Body of pancreas (tissue), 4 donors: Measurements from ENCODE around the gene BACE2. TPM values are rescaled to one million over a fixed set of nuclear protein-coding genes. Genes with fewer than 3 reads are reported as not detected.
"Not testable (repeated sequence)": the region's sequence is repeated elsewhere in the genome, so short reads cannot be mapped to it uniquely, and the experiment has no call there.

Experiments used
- ATAC-seq: fragments of 150-250 bp; one replicate; pipeline ENCODE4 v1.9.1; 2016
- DNase-seq, 4 donors: peaks; one replicate each; pipeline ENCODE4 v3.0.0-alpha.2; 2019
- H3K27ac ChIP-seq, 4 donors: fragments of 200-600 bp; sonication (generic); 1 replicate in 3 of 4; 2 replicates in 1 of 4; pipeline versions ENCODE4 v1.5.1 to v1.6.1; 2016 to 2019; ENCODE audit warnings: mild to moderate bottlenecking in 1 of 4, mixed read lengths in 1 of 4, moderate library complexity in 1 of 4
- H3K27me3 ChIP-seq, 2 donors: fragments of 200-600 bp; sonication (generic); one replicate each; pipeline ENCODE4 v1.6.0; 2016; ENCODE audit warnings: mild to moderate bottlenecking in 1 of 2
- H3K36me3 ChIP-seq, 2 donors: fragments of 200-600 bp; sonication (generic); replicated peaks in 1 of 2; 2 replicates each; pipeline ENCODE4 v1.5.1; 2016; ENCODE audit warnings: low read depth in 2 of 2; ENCODE audit not compliant: insufficient read depth in 1 of 2
- H3K4me1 ChIP-seq: fragments of 200-600 bp; sonication (generic); one replicate; pipeline ENCODE4 v1.6.0; 2016
- H3K4me3 ChIP-seq, 2 donors: fragments of 200-600 bp; sonication (generic); 1 replicate in 1 of 2; 2 replicates in 1 of 2; pipeline ENCODE4 v1.5.1; 2016 to 2019
- H3K9me3 ChIP-seq, 3 donors: fragments of 200-600 bp; sonication (generic); 1 replicate in 2 of 3; 2 replicates in 1 of 3; pipeline ENCODE4 v1.5.1; 2016
- POLR2A ChIP-seq, 3 donors: fragments of 450-650 bp; IDR thresholded peaks; one replicate each; pipeline ENCODE4 v1.6.1; 2016; ENCODE audit warnings: antibody characterized with exemption in 3 of 3, mild to moderate bottlenecking in 2 of 3
- whole genome bisulfite sequencing, 2 donors: methylation state at CpG; one replicate each; pipeline ENCODE4 v1.1.5; 2017; 5-methylcytosine and 5-hydroxymethylcytosine counted together
- intact Hi-C: fragments of 100-400 bp; cut with DNase I; formaldehyde crosslinking; loops from one replicate; pipeline ENCODE4 v1.15.1; 2023
- total RNA-seq, 2 donors: library from RNA; depleted of rRNA; stranded (reverse); fragments of >200 nt; gene quantifications; one replicate each; pipeline ENCODE4 v1.1.0, GENCODE V29; 2016
- TF ChIP-seq, protein P1 (sequence below), 7 experiments: fragments of 450-650 bp in 4 of 7; fragments of 200-600 bp in 3 of 7; sonication (generic) in 3 of 7; IDR thresholded peaks; one replicate each; pipeline ENCODE4 v1.5.1; 2016 to 2019; ENCODE audit warnings: antibody characterized with exemption in 7 of 7

BACE2 gene
- total RNA-seq, 2 donors from 2014 or later: 86.4 to 107 TPM

DNA sequence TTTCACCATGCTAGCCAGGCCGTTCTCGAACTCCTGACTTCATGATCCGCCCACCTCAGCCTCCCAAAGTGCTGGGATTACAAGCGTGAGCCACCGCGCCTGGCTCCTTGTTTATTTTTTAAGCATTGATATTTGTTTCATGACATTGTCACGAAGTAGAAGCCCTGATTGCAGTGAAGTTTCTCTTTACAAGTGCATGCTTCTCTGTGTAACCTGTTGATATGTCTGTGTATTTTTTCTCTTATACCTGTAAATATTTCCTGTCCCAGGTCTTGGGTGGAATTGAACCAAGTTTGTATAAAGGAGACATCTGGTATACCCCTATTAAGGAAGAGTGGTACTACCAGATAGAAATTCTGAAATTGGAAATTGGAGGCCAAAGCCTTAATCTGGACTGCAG lies 75.1 kb downstream of the BACE2 start:
- no peak for DNase-seq
- TF ChIP-seq, protein P1, sequence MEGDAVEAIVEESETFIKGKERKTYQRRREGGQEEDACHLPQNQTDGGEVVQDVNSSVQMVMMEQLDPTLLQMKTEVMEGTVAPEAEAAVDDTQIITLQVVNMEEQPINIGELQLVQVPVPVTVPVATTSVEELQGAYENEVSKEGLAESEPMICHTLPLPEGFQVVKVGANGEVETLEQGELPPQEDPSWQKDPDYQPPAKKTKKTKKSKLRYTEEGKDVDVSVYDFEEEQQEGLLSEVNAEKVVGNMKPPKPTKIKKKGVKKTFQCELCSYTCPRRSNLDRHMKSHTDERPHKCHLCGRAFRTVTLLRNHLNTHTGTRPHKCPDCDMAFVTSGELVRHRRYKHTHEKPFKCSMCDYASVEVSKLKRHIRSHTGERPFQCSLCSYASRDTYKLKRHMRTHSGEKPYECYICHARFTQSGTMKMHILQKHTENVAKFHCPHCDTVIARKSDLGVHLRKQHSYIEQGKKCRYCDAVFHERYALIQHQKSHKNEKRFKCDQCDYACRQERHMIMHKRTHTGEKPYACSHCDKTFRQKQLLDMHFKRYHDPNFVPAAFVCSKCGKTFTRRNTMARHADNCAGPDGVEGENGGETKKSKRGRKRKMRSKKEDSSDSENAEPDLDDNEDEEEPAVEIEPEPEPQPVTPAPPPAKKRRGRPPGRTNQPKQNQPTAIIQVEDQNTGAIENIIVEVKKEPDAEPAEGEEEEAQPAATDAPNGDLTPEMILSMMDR (IDR thresholded peaks at IDR 0.05): no peak
- no peak for TF ChIP-seq POLR2A (IDR thresholded peaks at IDR 0.05)
- ATAC-seq: no peak
- Histone ChIP-seq H3K27ac (no peak overlapping the region), H3K9me3 (no peaks in the 10 kb centered on the region), H3K4me1 (peaks cover 16% of the 10 kb centered on the region), H3K36me3 (peaks cover 0 to 2% of the 10 kb centered on the region in 2 donors), H3K27me3 (no peaks in the 10 kb centered on the region), H3K4me3 (no peak overlapping the region)
- intact Hi-C loops: no loop called here
- 93 to 94% methylated on average over 7 of the region's 7 CpGs for WGBS, 2 donors

DNA sequence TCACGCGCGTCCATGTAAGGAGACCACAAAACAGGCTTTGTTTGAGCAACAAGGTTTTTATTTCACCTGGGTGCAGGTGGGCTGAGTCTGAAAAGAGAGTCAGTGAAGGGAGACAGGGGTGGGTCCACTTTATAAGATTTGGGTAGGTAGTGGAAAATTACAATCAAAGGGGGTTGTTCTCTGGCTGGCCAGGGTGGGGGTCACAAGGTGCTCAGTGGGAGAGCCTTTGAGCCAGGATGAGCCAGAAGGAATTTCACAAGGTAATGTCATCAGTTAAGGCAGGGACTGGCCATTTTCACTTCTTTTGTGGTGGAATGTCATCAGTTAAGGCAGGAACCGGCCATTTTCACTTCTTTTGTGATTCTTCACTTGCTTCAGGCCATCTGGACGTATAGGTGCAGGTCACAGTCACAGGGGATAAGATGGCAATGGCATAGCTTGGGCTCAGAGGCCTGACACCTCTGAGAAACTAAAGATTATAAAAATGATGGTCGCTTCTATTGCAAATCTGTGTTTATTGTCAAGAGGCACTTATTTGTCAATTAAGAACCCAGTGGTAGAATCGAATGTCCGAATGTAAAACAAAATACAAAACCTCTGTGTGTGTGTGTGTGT lies 76.4 kb downstream of the BACE2 start:
- H3K9me3 ChIP-seq, H3K36me3 ChIP-seq, DNase-seq, H3K27me3 ChIP-seq, intact Hi-C loops, ATAC-seq, H3K27ac ChIP-seq, H3K4me3 ChIP-seq: not testable (repeated sequence)
- peaks cover 28% of the 10 kb centered on the region for H3K4me1 ChIP-seq
- WGBS, 2 donors: 93 to 96% methylated on average over 8 of the region's 8 CpGs

DNA sequence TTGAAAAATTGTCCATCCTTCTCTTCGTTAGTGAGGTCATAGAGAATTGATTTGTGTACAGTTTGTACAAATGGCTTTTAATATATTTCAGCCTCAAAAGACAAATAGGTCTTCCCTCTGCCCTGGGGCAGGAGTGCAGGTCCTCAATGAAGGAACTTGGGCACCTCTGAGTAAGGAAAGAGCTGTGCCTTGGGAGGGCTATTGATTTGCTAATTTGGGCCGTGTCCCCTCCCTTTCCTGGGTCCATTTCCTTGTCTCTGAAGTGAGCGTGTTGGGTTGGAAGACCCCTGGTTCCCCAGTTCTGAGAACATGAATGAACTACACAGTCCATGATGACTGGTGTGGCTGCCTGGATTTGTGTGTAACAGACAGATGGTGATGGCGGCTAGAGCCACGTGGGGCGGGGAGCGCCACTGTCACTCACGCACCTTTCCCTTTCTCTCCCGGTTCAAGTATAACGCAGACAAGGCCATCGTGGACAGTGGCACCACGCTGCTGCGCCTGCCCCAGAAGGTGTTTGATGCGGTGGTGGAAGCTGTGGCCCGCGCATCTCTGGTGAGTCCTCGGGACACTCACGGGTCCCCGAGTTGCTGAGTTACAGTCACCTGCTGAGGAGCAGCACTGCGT lies 77.7 kb downstream of the BACE2 start:
- Histone ChIP-seq H3K27ac (no peak overlapping the region), H3K36me3 (peaks cover 0 to 2% of the 10 kb centered on the region in 2 donors), H3K27me3 (no peaks in the 10 kb centered on the region), H3K9me3 (no peaks in the 10 kb centered on the region), H3K4me3 (no peak overlapping the region), H3K4me1 (peaks cover 41% of the 10 kb centered on the region)
- TF ChIP-seq, protein P1 (IDR thresholded peaks at IDR 0.05): no peak
- TF ChIP-seq POLR2A (IDR thresholded peaks at IDR 0.05): no peak
- ATAC-seq (no peak), DNase-seq (no peak)
- 91 to 94% methylated on average over 20 of the region's 20 CpGs for WGBS, 2 donors
- intact Hi-C loops: no loop called here

DNA sequence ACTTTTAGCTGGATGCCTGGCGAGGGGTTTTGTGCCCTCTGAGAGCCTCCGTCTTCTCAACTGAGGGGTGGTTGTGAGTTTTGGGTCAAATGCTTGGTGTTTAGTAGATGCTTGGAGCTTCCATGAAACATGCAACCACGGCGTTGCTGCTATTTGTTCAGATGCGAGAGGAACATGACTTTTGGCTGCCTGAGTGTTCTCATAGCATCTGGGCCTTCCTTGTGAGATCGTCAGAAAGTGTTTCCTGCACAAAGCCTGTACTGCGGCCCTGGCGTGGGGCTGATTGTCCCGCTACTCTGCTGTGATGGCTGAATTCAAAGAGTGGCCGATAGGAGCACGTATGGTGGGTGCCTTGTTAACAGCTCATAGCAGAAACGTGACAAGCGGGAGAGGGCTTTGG lies 78.8 kb downstream of the BACE2 start:
- H3K27me3 ChIP-seq: no peaks in the 10 kb centered on the region
- H3K27ac ChIP-seq: peak overlapping the region; percentile 2 to 92 (median 84)
- no peak overlapping the region for H3K4me3 ChIP-seq
- ATAC-seq (no peak), DNase-seq (no peak)
- H3K9me3 ChIP-seq: no peaks in the 10 kb centered on the region
- no peaks in the 10 kb centered on the region for H3K36me3 ChIP-seq
- intact Hi-C loops: no loop called here
- WGBS, 2 donors: 94 to 96% methylated on average over 12 to 13 of the region's 13 CpGs
- TF ChIP-seq, protein P1 (IDR thresholded peaks at IDR 0.05): no peak
- TF ChIP-seq POLR2A (IDR thresholded peaks at IDR 0.05): no peak
- peaks cover 45% of the 10 kb centered on the region for H3K4me1 ChIP-seq

- 43 to 48% methylated on average over 41 to 44 of the region's 44 CpGs for WGBS, 2 donors
- peak in 2 of 3 donors; percentile 38 for TF ChIP-seq POLR2A (IDR thresholded peaks at IDR 0.05)
- TF ChIP-seq, protein P1 (IDR thresholded peaks at IDR 0.05): peak in 1 of 7 experiments; percentile 1
- H3K36me3 ChIP-seq: peaks cover 0 to 1% of the 10 kb centered on the region in 2 donors
- DNase-seq (peak; percentile 81 to 94 (median 86)), ATAC-seq (peak; percentile 96)
- intact Hi-C loops: no loop called here
- H3K27me3 ChIP-seq: no peaks in the 10 kb centered on the region
- H3K4me1 ChIP-seq: peaks cover 45% of the 10 kb centered on the region
- no peaks in the 10 kb centered on the region for H3K9me3 ChIP-seq
- H3K4me3 ChIP-seq: no peak overlapping the region
- peak overlapping the region; percentile 32 to 92 (median 84) for H3K27ac ChIP-seq
Observed at GRCh38 chr21:41247561-41248545, 79.9 kb downstream of the BACE2 start.
